IMR-90 (cell line): ENCODE measurements around the gene NPDC1. TPM values are rescaled to one million over a fixed set of nuclear protein-coding genes. Genes with fewer than 3 reads are reported as not detected.

ENCODE experiments used
- ATAC-seq: fragments of 200-7000 bp; cut with Tn5 transposase; 2 replicates; pipeline ENCODE4 v1.9.1; 2020; ENCODE audit warnings: low read depth, mild to moderate bottlenecking, moderate library complexity
- BruUV-seq: library from RNA; stranded (reverse); fragments of 400-500 nt; replicated peaks from 2 replicates; lab custom pipeline; 2021; lab: Mats Ljungman, UMichigan
- CTCF ChIA-PET: fragments of 300-600 bp; formaldehyde crosslinking; extraction: SDS; loops from one replicate; lab custom pipeline; 2021; ENCODE audit warnings: antibody characterized with exemption; lab: Yijun Ruan, JAX
- POLR2A ChIA-PET: fragments of 300-600 bp; sonication (Branson Sonifier 250); formaldehyde crosslinking; loops from one replicate; lab custom pipeline; 2022; ENCODE audit warnings: antibody characterized with exemption; ENCODE audit not compliant: unreplicated experiment; lab: Charles Lee
- DNase-seq: peaks from one replicate; pipeline ENCODE4 v3.0.0; 2013
- H2AFZ ChIP-seq: replicated peaks from 2 replicates; pipeline ENCODE3; 2013; ENCODE audit warnings: low read length, mild to moderate bottlenecking; ENCODE audit not compliant: poor library complexity
- H2AK5ac ChIP-seq: 2 replicates; pipeline ENCODE4 v1.6.1; 2013; ENCODE audit warnings: low read depth, low read length, inconsistent platforms
- H2AK9ac ChIP-seq: replicated peaks from 2 replicates; pipeline ENCODE3; 2013; ENCODE audit warnings: mild to moderate bottlenecking, low read depth, low read length, moderate library complexity; ENCODE audit not compliant: poor library complexity
- H2BK120ac ChIP-seq: 2 replicates; pipeline ENCODE4 v1.6.1; 2013; ENCODE audit warnings: low read depth, low read length, inconsistent platforms
- H2BK15ac ChIP-seq: 3 replicates; pipeline ENCODE4 v1.6.1; 2013; ENCODE audit warnings: low read depth, low read length, inconsistent platforms
- H2BK20ac ChIP-seq: 2 replicates; pipeline ENCODE4 v1.6.1; 2013; ENCODE audit warnings: low read depth, mild to moderate bottlenecking, inconsistent platforms, low read length, moderate library complexity
- H2BK5ac ChIP-seq: 2 replicates; pipeline ENCODE4 v1.6.1; 2013; ENCODE audit warnings: mild to moderate bottlenecking, low read depth, low read length, inconsistent platforms; ENCODE audit not compliant: poor library complexity, severe bottlenecking
- H3K14ac ChIP-seq: replicated peaks from 2 replicates; pipeline ENCODE4 v1.6.1; 2013; ENCODE audit warnings: low read depth, low read length, inconsistent platforms
- H3K18ac ChIP-seq: 2 replicates; pipeline ENCODE4 v1.6.1; 2013; ENCODE audit warnings: low read depth, low read length, control low read depth
- H3K23ac ChIP-seq: 2 replicates; pipeline ENCODE4 v1.6.1; 2013; ENCODE audit warnings: low read depth, low read length, inconsistent platforms
- H3K27ac ChIP-seq: 2 replicates; pipeline ENCODE4 v1.5.1; 2013; ENCODE audit warnings: mild to moderate bottlenecking, control low read depth, low read length; ENCODE audit not compliant: insufficient read depth
- H3K27me3 ChIP-seq: 2 replicates; pipeline ENCODE4 v1.6.1; 2013; ENCODE audit warnings: low read length; ENCODE audit not compliant: control insufficient read depth, insufficient read depth
- H3K36me3 ChIP-seq: 2 replicates; pipeline ENCODE4 v1.6.1; 2013; ENCODE audit warnings: low read length, mixed read lengths; ENCODE audit not compliant: control insufficient read depth, insufficient read depth
- H3K4ac ChIP-seq: 2 replicates; pipeline ENCODE4 v1.6.1; 2013; ENCODE audit warnings: low read depth, low read length, inconsistent platforms
- H3K4me1 ChIP-seq: 2 replicates; pipeline ENCODE4 v1.6.1; 2013; ENCODE audit warnings: low read length, mixed read lengths; ENCODE audit not compliant: control insufficient read depth, insufficient read depth
- H3K4me2 ChIP-seq: 2 replicates; pipeline ENCODE4 v1.6.1; 2013; ENCODE audit warnings: low read depth, mild to moderate bottlenecking, control low read depth, low read length, moderate library complexity
- H3K4me3 ChIP-seq: 2 replicates; pipeline ENCODE4 v1.5.1; 2013; ENCODE audit warnings: low read depth, mild to moderate bottlenecking, control low read depth, low read length, moderate library complexity; ENCODE audit not compliant: insufficient read depth
- H3K56ac ChIP-seq: 2 replicates; pipeline ENCODE4 v1.6.1; 2013; ENCODE audit warnings: low read length, inconsistent platforms; ENCODE audit not compliant: insufficient read depth; ENCODE audit errors: extremely low read depth
- H3K79me1 ChIP-seq, 2 experiments: 2 replicates each; pipeline ENCODE4 v1.6.1; 2013; ENCODE audit warnings: low read length in 2 of 2, inconsistent platforms in 1 of 2, low read depth in 1 of 2
- H3K9ac ChIP-seq: 2 replicates; pipeline ENCODE4 v1.6.1; 2013; ENCODE audit warnings: low read depth, low read length, control low read depth
- H3K9me1 ChIP-seq: 2 replicates; pipeline ENCODE4 v1.6.1; 2013; ENCODE audit warnings: low read length, inconsistent platforms; ENCODE audit not compliant: insufficient read depth
- H3K9me3 ChIP-seq: 2 replicates; pipeline ENCODE4 v1.6.1; 2013; ENCODE audit warnings: low read length; ENCODE audit not compliant: control insufficient read depth, insufficient read depth
- H4K20me1 ChIP-seq: 2 replicates; pipeline ENCODE4 v1.6.1; 2013; ENCODE audit warnings: low read length, inconsistent platforms; ENCODE audit not compliant: insufficient read depth
- H4K5ac ChIP-seq: 2 replicates; pipeline ENCODE4 v1.6.1; 2013; ENCODE audit warnings: mild to moderate bottlenecking, low read depth, low read length, control low read depth
- H4K8ac ChIP-seq, 2 experiments: 2 replicates each; pipeline ENCODE4 v1.6.1; 2013; ENCODE audit warnings: low read depth in 2 of 2, low read length in 2 of 2, control low read depth in 1 of 2, inconsistent platforms in 1 of 2
- H4K91ac ChIP-seq: 2 replicates; pipeline ENCODE4 v1.6.1; 2013; ENCODE audit warnings: low read depth, low read length, inconsistent platforms; ENCODE audit not compliant: insufficient read depth
- BHLHE40 ChIP-seq: fragments of 150-350 bp; IDR thresholded peaks from 2 replicates; pipeline ENCODE4 v1.6.1; 2016; ENCODE audit warnings: mild to moderate bottlenecking, low read depth, low read length
- CEBPB ChIP-seq: IDR thresholded peaks from 2 replicates; pipeline ENCODE4 v1.6.1; 2012; ENCODE audit warnings: low read depth, low read length, improper control_type of control experiment
- CTCF ChIP-seq: conservative IDR thresholded peaks from 2 replicates; pipeline ENCODE4 v1.5.1; 2012; ENCODE audit warnings: mild to moderate bottlenecking, low read depth, low read length, improper control_type of control experiment
- ELK1 ChIP-seq: fragments of 150-350 bp; IDR thresholded peaks from 2 replicates; pipeline ENCODE4 v1.6.1; 2016; ENCODE audit warnings: low read depth, mild to moderate bottlenecking, low read length, moderate library complexity, borderline replicate concordance
- RAD21 ChIP-seq: IDR thresholded peaks from 2 replicates; pipeline ENCODE4 v1.6.1; 2012; ENCODE audit warnings: low read length, improper control_type of control experiment
- RFX5 ChIP-seq: IDR thresholded peaks from 2 replicates; pipeline ENCODE4 v1.8.0; 2012; ENCODE audit warnings: low read depth, mild to moderate bottlenecking, low read length, moderate library complexity
- USF2 ChIP-seq: fragments of 150-350 bp; IDR thresholded peaks from 2 replicates; pipeline ENCODE4 v1.6.1; 2017; ENCODE audit warnings: mild to moderate bottlenecking, antibody characterized with exemption, low read length, low read depth
- WGBS, 2 experiments: methylation state at CpG; one replicate each; pipeline versions ENCODE4 v1.1.5 to v1.1.7; 2013; ENCODE audit warnings: missing lambda C conversion rate in 2 of 2; ENCODE audit not compliant: insufficient read length in 1 of 2; ENCODE audit errors: extremely low coverage in 2 of 2; 5-methylcytosine and 5-hydroxymethylcytosine counted together
- dilution Hi-C: fragments of 300-500 bp; cut with HindIII; formaldehyde crosslinking; loops from one replicate; pipeline ENCODE4 v1.14.3; 2018; ENCODE audit warnings: low sequenced_read_pairs; ENCODE audit not compliant: unreplicated experiment
- in situ Hi-C: fragments of 300-500 bp; cut with MboI; formaldehyde crosslinking; loops from 3 replicates; pipeline ENCODE4 v1.14.3; 2019; ENCODE audit warnings: low sequenced_read_pairs, inconsistent platforms, mixed read lengths
- intact Hi-C: fragments of 100-400 bp; cut with micrococcal nuclease; formaldehyde crosslinking; loops from 2 replicates; pipeline ENCODE4 v1.10.0; 2022
- polyA plus RNA-seq, 3 experiments: library from polyadenylated mRNA; depleted of rRNA; stranded (reverse); fragments of >200 nt; gene quantifications; 2 replicates each; pipeline ENCODE4 v1.2.3, GENCODE V29; 2012; ENCODE audit warnings: low replicate concordance in 1 of 3
- total RNA-seq: library from RNA; depleted of rRNA; stranded (reverse); fragments of >200 nt; gene quantifications from 2 replicates; pipeline ENCODE4 v1.2.3, GENCODE V29; 2012

The NPDC1 gene
- total and polyA plus RNA-seq, 2 of the 4 experiments (the other 2 are of a cell fraction), result 2.7 to 58.1 TPM

GRCh38 chr9:137078701-137079400 is 32.9 kb upstream of the NPDC1 start:
- Histone ChIP-seq H3K9me1 (peaks cover 4% of the 10 kb centered on the region), H4K91ac (no peak overlapping the region), H2BK15ac (no peak overlapping the region), H3K4ac (no peak overlapping the region), H3K9me3 (no peaks in the 10 kb centered on the region), H4K8ac (no peak overlapping the region), H2AK9ac (peak overlapping the region; percentile 96), H4K5ac (no peak overlapping the region), H3K36me3 (peaks cover 24% of the 10 kb centered on the region; the same call in 1 of the 2 replicates), H3K14ac (no peak overlapping the region), H2BK5ac (no peak overlapping the region), H3K4me3 (peak overlapping the region; percentile 99), H3K4me2 (peak overlapping the region; percentile 89; the same call in 1 of the 2 replicates), H3K27ac (no peak overlapping the region), H3K27me3 (no peaks in the 10 kb centered on the region), H3K56ac (no peak overlapping the region), H3K79me1 (peaks cover 8 to 37% of the 10 kb centered on the region in 2 experiments), H3K4me1 (peaks cover 10% of the 10 kb centered on the region), H3K23ac (no peak overlapping the region), H2AFZ (peak overlapping the region; percentile 2), H2BK120ac (no peak overlapping the region), H3K9ac (no peak overlapping the region), H2AK5ac (peak overlapping the region; percentile 1; the same call in 1 of the 2 replicates), H3K18ac (no peak overlapping the region), H2BK20ac (no peak overlapping the region), H4K20me1 (peaks cover 10% of the 10 kb centered on the region)
- in situ Hi-C loops, result no loop called here
- ChIA-PET CTCF (no interaction called here), POLR2A (no interaction called here)
- WGBS, 2 experiments, result 56% methylated on average over 23 of the region's 51 CpGs; no CpG with 5 or more reads in 1 of the 2 experiments
- ATAC-seq (no peak), DNase-seq (no peak)
- no peak for TF ChIP-seq CTCF
- TF ChIP-seq CEBPB, result no peak
- no peak for TF ChIP-seq USF2
- TF ChIP-seq RFX5, result no peak
- TF ChIP-seq RAD21, result no peak
- TF ChIP-seq BHLHE40, result no peak
- no peak for TF ChIP-seq ELK1
- dilution Hi-C loops, result no loop called here
- intact Hi-C loops, result no loop called here
- no TSS peak for BruUV-seq
